GM19395 (cell line): ENCODE measurements around the gene PPP1R9B.

Experiments
- ATAC-seq: cut with Tn5 transposase; IDR thresholded peaks from one replicate; pipeline ENCODE4 v1.9.1; 2021; ENCODE audit warnings: mild to moderate bottlenecking, moderate library complexity; ENCODE audit not compliant: unreplicated experiment

Gene PPP1R9B

DNA sequence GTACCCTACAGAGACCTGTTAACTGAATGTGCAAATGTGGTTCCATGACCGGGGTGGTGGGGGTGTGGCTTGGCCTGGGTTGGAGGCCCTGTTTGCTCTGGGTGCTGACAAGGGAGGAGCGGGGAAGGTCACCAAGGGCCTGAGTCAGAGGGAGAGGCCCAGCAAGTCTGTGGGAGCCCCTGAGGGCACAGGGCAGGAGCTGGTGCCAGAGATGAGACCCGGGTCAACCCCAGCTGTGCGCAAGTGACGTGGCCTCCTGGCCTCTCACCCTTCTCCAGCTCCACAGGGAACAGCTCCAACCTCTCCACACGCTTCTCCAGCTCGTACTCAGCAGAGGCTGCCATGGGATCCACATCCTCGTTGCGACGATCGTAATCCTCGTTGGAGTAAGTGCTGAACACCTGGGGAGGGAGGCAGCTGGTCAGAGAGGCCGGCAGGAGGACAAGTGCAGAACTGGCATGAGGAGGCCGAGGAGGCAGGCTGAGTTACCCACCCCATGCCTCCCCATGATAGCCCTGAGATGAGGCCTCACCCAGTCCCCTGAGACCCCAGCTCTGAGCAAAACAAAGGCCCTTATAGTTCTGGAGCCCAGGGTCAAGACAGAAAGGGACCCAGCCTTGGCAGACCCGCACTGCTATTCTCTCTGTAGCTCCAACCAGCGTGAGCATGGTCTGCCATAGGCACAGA is 5.5 kb downstream of the PPP1R9B start:
- no peak for ATAC-seq

- ATAC-seq = no peak
Observed at GRCh38 chr17:50144355-50144754, 6.1 kb downstream of the PPP1R9B start.

- ATAC-seq = no peak
Observed at GRCh38 chr17:50143461-50144176, 6.9 kb downstream of the PPP1R9B start.

DNA sequence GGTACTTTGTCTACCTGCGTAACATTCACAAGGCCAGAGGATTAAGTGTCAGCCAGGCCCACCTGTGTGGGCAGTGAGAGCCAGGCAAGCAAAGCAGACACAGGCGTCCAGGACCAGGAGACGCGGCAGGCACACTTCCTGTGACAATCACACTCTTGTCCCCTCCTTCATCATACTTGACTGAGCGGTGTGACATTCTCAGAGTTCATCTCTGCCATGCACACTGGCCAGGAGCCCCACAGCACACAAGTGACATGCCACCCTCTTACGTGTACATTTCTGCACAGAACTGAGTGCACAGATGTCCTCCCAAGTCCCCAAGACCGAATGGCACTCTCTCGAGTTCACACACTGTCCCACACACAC is 8.7 kb downstream of the PPP1R9B start:
- no peak for ATAC-seq

GRCh38 chr17:50141026-50141744 is 9.3 kb downstream of the PPP1R9B start:
- no peak for ATAC-seq

DNA sequence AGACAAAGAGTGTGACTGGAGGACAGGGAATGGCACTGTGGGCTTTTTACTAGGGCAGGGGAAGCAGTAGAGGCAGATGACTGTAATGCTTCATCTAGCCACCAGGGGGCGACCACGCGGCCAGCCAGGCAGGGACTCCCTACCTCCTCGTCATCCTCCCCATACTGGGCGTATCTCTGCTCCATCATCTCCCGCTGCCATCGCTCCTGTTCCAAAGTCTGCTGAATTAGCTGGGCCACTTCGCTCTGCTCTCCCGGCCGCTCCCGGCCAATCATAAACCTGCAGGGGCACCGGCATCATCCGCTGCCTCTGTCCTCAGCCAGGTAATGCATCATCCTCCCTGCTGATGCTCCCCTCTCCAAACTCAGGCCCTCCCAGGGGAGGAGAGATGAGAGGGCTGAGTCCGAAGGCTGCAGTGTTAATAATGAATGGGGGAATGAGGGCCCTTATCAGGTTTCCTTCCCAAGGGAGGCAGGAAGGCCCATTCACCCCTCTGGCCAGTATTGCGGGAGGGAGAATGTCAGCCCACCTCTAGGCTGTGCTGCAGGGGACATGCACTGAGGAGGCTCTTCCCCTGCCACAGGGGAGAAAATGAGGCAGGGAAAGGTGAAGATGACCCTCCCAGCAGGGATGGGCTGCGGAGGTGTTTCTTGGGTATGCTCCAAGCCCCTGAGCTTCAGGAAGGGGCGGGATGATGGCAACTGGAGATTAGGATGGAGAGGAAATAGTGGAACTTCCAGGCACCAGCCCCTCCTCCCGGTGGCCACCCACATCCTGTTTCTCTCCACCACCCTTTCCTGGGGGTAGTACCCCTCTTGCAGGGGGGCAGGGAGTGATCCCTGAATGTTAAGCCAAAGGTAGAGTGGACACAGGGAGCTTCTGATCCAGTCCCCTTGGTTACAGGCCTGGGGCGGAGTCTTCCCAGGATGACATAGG is 10.3 kb downstream of the PPP1R9B start:
- ATAC-seq = peak; percentile 73

- ATAC-seq = no peak
Observed at GRCh38 chr17:50139185-50139783, 11.2 kb downstream of the PPP1R9B start.

DNA sequence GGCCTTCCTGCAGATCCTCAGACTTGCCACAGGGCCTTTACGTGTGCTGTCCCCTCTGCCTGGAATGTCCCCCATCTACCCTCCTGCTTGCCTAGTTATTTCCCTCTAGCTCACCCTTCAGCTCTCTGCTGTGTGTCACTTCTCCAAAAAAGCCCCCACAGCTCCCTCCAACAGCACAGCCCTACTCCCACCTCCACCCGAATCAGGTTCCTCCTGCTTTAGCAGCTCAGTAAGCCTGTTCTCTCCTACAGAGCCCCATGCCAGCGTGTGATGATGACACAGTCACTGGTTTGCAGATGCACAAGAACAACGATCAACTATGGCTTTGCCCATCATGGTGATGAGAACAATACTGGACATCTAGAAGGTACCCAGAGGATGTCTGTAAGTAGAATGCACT is 13.4 kb downstream of the PPP1R9B start:
- ATAC-seq = no peak

DNA sequence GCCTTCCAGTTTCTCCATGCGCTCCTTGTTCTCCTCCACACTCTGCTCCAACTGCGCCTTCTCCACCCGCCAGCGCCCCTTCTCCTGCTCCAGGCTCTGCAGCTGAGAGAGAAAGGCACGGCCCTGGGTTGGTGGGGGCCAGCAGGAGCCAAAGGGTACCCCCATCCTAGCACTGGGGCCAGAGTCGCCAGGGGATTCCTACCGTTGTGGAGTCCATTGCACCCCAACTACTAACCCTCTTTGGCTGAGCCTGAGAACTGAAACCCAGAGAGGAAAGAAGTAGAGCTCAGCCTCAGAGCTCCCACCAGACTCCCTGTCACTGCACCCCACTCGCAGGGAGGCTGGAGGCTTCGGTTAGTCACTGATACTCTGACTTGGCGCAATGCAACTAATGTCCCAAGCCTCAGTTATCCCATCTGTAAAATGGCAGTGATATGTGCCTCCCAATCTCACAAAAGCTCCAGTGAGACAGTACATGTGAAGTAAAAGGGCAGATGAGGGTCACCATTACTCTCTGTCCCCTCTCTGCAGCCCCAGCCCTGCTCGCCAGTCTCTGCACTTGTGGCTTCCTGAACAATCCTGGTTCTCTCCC is 14.3 kb downstream of the PPP1R9B start:
- ATAC-seq = no peak

DNA sequence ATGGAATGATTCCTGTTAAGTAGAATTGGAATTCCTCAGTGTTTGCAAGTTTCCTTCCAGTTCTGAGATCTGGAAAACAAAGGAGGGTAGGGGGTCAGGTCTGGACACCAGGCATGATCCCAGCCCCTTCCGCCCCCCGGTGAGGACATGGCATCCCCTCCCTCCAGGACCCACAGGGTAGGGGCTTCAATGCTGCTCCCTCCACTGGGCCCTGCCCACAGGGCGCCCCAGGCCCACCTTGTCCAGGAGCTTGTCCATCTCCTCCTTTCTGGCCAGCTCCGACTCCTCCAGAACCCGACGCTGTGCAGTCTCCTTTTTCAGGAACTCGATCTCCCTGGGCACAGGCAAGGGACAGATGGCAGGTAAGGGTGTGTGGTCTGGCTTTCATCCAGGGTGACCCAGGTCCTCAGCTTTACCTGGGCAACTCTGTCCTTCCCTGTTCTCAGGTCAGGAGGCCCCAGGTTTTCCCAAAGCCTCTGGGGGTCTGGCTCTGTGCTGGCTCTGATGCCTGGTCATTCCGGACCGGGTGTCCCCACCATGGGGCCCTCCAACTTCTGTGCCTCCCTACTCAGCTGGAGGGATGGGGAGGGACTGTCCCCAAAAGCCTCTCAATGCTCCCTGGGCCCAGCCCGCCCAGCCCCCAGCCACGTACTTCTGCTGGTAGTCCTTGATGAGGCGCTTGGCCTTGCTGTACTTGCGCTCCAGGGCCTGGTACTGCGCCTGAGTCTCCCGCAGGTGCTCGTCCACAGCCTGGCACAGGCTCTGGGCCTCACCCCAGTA is 15.0 kb downstream of the PPP1R9B start:
- no peak for ATAC-seq

GRCh38 chr17:50134206-50135110 is 16.0 kb downstream of the PPP1R9B start:
- ATAC-seq = no peak

- ATAC-seq = no peak
Observed at GRCh38 chr17:50133769-50134099, 16.7 kb downstream of the PPP1R9B start.

DNA sequence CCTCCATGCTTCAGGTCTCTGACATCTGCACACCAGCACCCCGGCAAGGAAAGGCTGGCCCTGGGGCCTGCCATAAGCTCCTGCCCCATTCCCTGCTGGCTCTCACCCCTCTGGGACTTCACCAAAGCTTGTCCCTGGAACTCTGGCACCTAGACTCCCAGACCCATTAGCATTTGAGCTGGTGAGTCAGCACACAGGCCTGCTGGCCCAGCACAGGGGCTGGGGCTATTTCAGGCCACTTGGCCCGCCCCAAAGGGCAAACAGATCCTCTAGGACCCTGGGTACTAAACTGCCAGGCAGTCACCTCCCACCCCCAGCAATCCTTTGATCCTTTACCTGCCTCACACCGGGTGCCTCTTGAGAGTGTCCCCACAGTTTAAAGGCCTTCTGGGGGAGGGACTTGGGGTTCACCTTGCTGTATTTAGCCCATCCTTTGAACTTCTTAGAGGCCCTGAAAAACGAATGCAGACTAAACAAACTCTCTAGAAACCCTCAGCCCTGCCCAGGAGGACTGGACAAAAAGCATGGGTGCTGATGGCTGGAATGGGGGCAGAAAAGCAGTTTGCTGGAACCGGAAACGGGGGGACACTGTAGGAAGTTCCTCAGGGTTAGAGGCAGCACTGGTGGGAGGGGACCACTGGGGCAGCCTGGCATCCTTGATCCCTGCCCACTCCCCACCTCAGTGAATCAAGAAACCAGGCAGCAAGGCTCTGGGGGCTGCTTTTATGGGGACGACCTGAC is 17.3 kb downstream of the PPP1R9B start:
- ATAC-seq = no peak

- ATAC-seq = no peak
Observed at GRCh38 chr17:50132104-50132794, 18.2 kb downstream of the PPP1R9B start.

DNA sequence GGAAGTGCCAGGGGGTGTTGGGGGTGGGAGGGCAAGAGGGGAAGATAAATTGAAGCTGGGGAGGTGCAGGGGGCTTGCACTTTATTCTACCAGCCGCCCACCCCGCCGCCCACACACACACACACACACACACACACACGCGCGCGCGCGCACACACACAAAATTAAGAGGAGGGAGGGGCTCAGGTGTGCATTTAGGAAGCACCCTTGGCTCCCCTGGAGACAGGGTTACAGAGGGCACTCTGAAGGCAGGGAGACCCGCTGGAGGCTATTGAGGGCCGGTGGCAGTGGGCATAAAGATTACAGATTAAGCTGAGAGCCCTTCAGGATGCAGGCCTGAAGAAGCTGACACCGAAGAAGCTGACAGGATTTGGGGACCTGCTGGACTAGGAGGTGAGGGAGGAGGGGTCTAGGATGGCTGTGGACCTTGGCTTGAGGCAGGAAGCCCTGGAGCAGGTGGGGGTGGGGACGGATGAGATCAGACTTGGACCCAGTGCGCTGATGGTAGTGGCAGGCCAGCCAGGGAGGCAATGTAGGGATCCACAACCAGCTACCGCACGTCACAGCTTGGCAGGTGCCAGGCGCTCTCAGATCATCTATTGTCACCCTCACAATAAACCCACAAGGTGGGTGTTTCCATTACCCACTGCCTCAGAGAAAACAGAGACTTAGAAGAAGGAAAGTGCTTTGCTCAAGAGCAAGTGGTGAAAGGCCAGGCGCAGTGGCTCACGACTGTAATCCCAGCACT is 19.7 kb downstream of the PPP1R9B start:
- no peak for ATAC-seq

- ATAC-seq = no peak
Observed at GRCh38 chr17:50129728-50130558, 20.5 kb downstream of the PPP1R9B start, which contains the start of gene SAMD14. Gene SAMD14, minus strand, starts transcription at chr17:50130160. Its CDS starts 5,201 bp downstream, at chr17:50124959.
